EH (cell line): Measurements from ENCODE around the gene PLXNC1.
A peak's percentile ranks its signal among the peaks of the same experiment; 100 is the strongest.

Experiments
- DNase-seq: peaks from one replicate; pipeline ENCODE4 v3.0.0-alpha.2; 2015; ENCODE audit warnings: low read depth

PLXNC1 gene

DNA sequence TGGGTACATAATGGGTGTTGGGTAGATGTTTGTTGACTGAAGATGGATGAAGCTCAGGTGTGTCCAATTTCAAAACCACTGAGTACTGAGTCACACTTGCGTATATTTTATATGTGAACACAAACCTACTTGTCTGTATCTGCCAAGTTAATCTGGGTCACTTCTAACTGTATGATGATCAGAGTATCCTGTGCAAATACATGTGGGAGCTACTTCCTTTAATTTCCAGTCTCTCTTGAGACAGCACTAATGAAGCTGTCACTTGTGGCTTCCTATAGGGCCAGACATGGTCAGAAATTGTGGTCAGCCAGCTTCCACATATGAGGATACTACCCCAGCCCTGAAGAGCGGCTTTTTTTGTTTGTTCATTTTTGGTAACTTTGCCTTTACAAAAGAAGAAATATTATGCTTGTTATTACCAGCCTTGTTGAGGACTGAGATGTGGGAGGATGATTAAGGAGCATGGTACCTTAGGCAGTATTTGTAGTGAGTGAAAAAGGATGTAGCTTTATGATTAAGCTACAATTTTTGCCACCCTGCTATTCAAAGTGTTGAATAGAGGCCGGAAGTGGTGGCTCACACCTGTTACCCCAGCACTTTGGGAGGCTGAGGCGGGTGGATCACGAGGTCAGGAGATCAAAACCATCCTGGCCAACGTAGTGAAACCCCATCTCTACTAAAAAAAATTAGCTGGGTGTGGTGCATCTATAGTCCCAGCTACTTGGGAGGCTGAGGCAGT lies 32.4 kb downstream of the PLXNC1 start:
- DNase-seq: no peak

DNA sequence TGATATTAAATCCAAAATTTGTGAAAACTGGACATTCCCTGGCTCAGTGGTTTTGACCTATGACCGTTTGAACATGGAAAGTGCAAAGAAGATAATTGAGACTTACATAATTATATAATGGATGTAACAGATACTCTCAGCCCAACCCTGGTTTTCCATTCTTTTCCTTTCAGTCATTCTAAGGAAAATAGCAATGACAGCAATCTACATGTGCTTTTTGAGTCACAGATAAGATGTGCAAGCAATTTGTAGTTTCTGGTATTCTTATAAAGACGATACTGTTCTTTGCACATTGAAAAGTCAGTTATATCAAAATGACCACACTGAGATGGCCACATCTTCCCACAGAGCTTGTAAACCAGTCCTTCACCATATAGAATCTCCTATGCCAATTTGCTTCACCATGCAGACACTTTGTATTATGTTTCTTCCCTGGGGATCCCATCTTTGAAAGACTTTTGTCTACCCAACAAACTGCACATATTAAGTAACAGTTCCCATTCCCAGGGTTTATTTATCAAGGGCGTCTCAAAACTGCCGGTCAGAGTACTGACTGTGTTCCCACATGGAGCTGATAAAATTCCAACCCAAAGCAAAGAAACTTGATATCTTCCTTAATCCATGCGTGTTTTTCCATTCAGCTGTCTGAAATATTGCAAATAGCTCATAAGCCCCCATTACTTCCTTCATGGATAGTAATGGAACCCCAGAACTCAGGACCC lies 34.8 kb downstream of the PLXNC1 start:
- DNase-seq: no peak

DNA sequence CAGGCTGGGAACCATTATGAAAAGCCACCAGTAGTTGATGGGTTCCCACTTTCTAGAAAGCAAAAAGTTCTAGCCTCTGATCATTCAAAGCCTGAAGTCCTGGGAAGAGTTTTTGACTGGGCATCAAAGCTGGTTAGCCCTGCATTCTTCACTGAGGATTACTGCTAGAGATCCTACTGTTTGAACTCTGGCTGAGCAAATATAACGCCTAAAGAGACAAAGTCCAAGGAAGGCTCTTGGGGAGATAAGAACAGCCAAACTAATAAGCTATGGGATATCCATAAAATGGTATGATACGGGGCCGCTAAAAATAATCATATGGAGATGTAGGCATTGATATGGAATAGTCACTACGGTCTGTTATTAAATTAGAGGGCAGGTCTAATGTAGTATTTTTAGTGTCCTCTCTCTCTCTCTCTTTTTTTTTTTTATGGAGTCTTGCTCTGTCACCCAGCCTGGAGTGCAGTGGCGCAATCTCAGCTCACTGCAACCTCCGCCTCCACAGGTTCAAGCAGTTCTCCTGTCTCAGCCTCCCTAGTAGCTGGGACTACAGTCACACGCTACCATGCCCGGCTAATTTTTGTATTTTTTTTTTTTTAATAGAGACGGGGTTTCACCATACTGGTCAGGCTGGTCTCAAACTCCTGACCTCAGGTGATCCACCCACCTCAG lies 35.5 kb downstream of the PLXNC1 start:
- no peak for DNase-seq

DNA sequence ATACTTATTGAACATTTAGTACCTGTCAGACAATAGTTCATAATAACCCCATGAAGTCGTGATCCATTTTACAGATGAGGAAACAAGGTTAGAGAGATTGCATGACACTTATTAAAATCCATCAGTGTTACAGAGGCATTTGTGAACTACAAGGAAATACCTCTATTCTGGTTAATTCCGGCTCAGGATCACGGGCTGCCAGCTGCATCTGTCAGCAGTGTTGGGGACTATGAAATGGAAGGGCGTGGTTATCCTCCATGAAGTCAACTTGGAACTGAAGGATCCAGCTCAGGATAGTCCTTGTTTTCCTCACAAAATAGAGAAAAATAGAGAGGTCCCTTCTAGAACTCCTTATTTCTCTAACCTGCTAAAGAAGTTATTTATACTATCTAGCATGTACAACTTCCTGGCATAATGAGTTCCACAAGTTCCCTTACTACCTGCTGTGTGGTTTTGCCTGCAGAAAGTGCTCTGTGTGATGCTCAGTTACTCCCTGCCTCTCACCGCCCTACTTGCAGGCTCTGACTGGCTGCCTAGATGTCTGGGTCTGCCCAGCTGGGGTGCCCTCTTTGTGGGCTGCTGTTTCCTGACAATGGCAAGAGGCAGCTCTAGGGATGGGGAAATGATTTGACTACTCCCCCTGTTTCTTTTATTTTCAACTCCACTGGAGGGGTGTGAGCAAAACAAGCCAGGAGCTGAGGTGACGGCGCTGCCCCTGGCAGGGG lies 36.8 kb downstream of the PLXNC1 start:
- no peak for DNase-seq

DNA sequence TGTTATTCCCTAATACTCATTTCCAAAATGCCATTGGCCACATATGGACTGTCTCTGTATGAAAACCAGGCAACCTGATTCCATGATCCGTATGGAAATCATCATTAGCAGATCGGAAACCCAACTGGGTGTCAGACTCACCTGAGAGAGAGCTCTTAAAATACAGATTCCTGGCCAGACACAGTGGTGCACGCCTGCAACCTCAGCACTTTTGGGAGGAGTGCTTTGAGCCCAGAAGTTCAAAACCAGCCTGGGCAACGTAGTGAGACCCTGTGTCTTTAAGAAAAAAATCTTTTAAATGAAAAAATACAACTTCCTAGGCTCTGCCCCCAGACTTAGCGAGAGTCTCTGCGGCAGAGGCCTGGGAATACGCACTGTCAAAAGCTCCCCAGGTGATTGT lies 37.4 kb downstream of the PLXNC1 start:
- DNase-seq: no peak

DNA sequence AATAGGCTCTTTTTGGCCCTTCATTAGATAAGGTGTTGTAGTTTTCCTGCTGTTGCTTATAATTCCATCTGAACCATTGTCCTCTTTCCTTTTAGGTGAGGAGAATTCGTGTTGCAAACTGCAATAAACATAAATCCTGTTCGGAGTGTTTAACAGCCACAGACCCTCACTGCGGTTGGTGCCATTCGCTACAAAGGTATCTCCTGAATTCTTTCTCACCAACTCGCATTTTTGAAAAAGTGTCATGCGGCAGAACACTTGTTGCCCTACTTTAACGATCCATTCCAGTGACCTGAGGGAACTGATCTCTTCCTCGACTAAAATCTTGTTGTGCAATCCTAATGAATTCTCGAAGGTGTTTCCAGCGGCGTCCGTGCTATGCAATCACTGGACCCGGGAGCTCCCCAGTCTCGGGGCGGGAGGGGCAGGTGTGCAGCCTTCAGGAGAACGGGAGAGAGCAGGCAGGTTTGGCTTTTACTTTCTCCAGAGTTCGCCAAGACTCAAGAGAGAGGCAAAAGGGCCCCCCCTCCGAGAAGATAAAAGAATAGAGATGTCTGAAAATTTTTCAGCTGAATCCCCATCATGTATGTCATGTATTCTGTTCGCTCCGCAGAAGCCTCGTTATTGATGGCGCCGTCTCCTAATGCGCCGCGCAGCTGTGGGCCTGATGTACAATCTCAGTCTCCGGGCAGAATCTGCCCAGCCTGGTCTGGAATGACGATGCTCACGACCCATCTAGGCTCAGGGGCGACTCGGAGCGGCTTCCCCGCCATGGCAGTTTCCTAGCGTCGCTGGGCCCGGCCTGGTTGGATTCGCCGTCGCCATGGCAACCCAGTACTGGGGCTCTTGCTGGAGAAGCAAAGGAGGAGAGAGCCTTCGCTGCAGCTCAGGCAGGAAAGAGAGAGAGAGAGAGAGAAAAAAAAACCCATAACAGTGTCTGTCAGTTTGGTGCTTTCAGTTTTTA lies 38.2 kb downstream of the PLXNC1 start:
- peak; percentile 26 for DNase-seq

DNA sequence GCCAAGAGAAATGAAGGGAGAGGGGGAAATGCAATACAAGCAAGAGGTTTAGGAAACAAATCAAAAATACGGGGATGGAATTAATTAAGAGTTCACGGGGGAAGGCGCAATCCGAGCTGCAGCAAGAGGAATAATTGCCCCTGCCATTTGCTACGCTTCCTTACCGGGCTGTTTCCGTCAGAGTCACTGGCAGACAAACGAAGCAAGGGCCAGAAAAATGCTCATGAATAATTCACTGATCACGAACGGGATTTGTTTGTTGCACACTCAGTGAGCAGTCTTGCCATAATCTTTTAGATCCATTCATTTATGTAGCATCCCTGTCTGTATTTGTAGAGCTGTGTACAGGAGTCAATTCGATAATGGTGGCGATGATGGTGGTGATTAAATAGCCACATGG lies 39.0 kb downstream of the PLXNC1 start:
- no peak for DNase-seq

DNA sequence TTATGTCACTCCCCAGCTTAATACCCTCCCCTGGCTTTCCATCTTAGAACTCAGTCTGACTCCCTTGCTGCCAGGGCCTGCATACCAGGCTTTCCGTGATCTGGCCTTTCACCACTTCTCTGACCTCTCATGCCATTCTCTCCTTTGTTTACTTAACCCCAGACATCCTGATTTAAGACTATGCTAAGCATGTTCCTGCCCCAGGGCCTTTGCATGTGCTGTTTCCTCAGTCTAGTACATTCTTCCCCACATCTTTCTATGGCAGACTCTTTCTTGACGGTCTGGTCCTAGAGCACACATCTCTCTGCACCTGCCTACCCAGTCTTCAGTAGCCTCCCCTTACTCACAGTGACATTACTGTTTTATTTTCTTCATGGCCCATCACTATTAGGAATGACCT lies 42.2 kb downstream of the PLXNC1 start:
- peak; percentile 36 for DNase-seq

DNA sequence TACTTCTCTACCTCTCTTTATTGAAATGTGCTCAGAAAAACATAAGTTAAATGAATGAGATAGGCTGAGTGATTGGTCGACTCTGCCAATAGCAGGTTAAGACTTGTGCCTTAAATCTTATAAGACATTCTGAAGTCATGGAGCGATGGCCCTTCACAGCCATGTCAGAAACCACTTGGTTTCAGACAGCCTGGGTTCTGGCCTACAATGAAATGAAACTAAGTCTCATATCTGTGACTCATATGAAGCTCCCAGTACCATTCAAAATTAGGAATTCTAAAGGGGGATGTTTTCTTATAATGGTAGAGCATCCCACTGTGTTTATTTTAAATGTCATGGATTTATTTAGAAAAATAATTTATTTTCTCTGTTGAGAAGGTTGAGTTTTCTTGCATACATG lies 42.6 kb downstream of the PLXNC1 start:
- no peak for DNase-seq

DNA sequence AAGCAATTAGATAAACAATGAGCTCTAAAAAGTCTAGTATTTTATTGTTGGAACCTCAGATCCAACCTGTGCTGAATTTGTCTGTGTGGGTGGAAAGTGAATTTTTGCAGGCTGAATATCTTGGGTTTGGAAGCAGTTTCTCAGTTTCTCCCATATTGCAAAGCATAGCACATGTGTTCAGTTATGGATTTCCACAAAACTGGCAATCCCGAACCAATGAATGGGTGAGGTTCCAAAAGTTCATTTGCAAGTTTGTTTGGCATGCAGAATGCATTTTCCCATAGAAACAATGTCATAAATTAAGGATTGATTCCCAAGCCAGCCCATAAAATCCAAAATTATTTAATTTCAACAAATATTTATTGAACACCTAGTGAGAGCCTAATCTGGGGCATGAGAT lies 43.4 kb downstream of the PLXNC1 start:
- DNase-seq: no peak

DNA sequence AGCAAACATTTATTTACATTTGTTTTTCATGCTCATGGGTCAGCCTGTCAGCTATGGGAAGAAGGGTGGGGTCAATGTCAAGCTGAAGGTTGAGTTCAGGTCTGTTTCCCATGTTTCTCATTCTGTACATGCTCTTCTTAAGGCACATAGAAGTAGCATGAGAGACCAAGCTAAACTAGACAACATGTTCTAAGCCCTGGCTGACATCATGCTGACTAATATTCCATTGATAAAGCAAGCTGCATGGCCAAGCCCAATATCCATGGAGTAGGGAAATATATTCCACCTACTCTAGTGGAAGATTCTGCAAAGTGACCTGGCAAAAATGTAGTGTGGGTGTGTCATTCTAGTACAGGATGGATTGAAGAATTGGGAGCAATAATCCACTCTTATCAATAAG lies 44.1 kb downstream of the PLXNC1 start:
- no peak for DNase-seq

DNA sequence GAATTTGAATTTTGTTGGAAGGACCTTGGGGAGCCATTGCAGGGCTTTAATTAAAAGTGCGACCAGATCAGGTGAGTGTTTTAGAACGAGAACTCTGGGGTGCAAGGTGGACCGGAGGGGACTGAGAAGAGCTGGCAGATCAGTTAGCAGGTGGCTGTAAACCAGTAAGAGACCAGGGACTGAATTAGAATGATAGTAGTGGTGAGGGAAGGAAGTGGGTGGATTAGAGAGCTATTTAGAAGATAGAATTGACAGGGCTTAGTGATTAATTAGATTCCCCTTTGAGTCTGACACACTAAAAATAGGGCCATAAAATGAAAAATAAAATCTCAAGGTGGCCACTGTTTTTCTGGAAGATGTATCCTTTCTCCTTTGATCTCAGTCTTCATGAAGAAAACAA lies 44.8 kb downstream of the PLXNC1 start:
- no peak for DNase-seq

DNA sequence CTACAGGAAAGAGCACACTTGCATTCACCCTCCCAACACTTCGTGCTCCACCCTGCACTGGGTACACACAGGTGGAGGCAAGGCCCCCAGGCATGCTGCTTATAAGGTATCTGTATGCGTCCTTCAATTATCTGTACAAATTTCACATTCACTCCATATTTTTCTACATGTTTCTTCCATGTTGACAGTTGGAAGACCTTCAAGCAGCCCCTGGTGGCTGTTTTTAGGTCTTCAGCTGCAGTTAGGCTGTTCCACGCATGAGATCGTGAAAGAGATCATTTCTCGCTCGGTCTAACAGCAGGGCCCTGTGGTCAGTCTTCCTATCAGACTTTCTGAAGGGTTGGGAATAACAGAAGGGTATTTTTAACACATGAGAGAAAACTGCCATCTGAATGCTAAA lies 47.1 kb downstream of the PLXNC1 start:
- DNase-seq: no peak

DNA sequence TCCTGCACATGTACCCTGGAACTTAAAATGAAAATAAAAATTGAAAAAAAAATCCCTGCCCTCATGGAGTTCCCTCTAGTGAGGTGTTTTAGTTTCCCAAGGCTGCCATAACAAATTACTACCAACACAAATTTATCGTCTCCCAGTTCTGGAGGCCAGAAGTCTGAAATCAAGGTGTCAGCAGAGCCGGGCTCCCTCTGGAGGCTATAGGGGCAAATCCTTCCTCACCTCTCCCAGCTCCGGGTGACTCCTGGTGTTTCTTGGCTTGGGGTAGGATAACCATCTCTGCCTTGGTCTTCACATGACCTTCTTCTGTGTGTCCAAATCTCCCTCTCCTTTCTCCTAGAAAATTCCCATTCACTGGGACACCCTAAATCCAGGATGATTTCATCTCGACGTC lies 50.1 kb downstream of the PLXNC1 start:
- no peak for DNase-seq

DNA sequence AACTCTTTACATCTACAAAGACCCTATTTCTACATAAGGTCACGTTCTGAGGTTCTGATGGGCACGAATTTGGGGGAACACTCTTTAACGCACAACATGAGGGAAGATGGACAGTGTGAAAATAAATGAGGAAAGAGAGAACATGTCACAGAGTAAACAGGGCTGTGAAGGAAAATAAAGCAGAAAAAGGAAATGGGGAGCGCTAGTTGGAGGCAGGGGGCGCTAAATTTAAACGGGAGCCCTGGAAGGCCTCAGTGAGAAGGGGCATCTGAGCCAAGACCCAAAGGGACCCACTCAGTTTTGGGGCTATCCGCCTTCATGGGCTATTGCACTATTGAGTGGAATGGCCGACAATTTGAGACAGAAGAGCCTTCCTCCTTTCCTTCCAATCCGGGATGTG lies 50.5 kb downstream of the PLXNC1 start:
- no peak for DNase-seq

DNA sequence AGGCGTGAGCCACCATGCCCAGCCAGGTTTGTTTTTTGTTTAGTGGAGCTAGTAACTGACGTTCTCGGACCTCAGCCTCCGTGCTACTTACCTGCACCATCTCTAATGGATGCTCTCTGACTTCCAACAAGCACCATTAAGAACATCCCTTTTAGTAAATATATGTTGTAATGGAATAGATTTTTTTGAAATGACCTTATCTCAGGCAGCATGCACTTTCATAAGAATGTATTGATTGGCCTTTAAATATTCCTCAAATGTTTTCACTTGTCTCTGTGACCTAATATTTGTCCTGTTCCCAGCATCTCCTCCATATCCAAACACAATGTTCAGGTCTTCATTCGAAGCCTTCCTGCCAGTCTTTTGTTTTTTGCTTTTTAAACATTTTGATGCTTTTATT lies 51.7 kb downstream of the PLXNC1 start:
- DNase-seq: no peak

DNA sequence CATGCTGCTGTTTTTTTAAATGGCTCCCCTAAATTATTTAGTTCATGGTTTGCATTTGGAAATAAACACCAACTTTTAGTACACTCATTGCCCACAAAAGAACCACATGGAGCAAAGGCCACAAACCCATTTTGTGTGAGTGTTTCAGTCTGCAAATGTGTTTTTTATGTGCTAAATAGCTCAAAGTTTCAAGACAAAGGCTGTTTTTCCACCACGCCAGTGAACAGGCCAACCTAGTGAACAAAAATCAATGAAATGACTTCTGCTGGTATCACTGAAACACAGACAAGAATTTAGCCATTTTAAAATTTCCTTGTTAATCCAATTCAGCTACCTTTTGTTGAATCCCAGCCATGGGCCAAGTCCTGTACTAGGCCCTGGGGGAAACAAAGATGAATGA lies 52.3 kb downstream of the PLXNC1 start:
- DNase-seq: no peak

DNA sequence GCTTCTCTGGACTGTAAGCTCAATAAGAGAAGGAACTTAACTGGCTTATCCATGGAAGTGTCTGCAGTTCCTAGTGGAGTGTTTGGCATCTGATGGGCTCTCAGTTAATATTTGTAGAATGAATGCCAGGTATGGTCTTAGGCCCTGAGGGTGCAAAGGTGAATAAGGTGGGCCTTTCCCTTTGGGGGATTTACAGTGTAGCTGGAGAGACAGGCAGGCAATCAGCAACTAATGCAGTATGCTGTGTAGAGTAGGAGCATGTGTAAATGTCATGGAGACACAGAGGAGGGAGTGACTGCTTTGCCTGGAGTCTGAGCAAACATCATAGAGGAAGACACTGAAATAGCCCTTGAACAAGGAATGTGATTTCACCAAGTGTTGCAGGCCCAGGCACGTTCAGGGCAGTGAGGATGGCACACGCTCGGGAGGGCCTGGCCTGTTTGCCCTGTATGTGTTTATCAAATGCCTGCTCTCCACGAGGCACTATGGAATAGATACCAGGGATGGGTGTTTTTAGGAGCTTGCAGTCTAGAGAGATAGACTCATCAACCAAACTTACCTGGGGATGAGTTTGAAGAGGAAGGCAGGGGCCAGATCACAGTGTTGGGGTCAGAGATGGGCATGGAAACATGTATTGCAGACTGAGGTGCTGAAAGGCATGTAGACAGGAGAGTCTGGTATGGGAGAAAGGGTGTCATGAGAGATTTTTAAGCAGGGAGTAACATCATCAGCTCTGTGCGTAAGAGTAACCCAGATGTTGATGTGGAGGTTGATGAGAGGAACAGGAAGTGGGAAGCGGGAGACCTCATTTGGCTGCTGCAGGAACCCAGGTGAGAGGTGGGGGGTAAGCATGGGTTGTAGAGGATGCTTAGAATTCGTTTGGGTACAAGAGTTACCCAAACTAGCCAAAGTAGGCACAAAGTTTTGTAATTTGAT lies 54.1 kb downstream of the PLXNC1 start:
- no peak for DNase-seq

DNA sequence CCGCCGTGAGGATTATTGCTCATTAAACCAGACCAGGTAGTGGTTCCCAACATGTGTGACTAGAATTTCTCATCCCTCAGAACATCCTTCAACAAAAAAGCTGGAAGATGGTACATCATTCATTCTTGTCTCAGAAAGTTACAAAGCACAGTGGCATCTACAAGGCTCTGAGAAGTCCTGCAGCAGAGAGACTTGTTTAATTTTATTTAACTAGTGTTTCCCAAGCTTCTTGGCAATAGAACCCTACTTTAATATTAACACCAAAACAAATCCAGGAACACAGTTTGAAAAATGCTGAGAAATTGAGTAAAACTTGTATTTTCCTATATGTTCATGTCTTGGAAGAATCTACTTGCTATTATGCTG lies 54.8 kb downstream of the PLXNC1 start:
- no peak for DNase-seq

DNA sequence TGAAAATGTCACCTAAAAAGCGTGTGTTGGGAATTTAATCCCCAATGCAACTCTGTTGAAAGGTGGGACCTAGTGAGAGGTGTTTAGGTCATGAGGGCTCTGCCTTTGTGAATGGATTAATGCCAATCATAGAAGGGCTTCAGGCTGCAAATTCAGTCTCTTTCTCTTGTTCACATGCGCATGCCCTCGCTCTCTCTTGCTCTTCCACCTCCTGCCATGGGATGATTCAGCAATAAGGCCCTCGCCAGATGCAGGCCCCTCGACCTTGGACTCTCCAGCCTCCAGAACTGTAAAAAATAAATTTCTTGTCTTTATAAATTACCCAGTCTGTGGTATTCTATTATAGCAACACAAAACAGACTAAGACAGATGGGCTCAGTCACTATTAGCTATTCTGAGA lies 55.4 kb downstream of the PLXNC1 start:
- no peak for DNase-seq
